Activated naive CD4-positive, alpha-beta T cell treated with anti-CD3 and anti-CD28 coated beads for 36 hours (primary cell): ENCODE data around the gene SBNO1. TPM values are rescaled to one million over a fixed set of nuclear protein-coding genes. Genes with fewer than 3 reads are reported as not detected.
"Not testable (repeated sequence)": the region's sequence is repeated elsewhere in the genome, so short reads cannot be mapped to it uniquely, and the experiment has no call there.

Experiments used
- CTCF ChIA-PET: fragments of 350-600 bp; sonication (Branson Sonifier 250); formaldehyde crosslinking; loops from one replicate; lab custom pipeline; 2021; ENCODE audit warnings: antibody characterized with exemption; lab: Charles Lee
- DNase-seq: peaks from one replicate; pipeline ENCODE4 v3.0.0-alpha.2; 2020
- H3K27ac Mint-ChIP-seq: one replicate; pipeline ENCODE4 v1.8.0; 2021; ENCODE audit warnings: mild to moderate bottlenecking, mixed read lengths
- H3K27me3 Mint-ChIP-seq: one replicate; pipeline ENCODE4 v1.8.0; 2021; ENCODE audit warnings: low read depth, mixed read lengths
- H3K36me3 Mint-ChIP-seq: one replicate; pipeline ENCODE4 v1.8.0; 2021; ENCODE audit warnings: low read depth, mixed read lengths
- H3K4me1 Mint-ChIP-seq: one replicate; pipeline ENCODE4 v1.8.0; 2021; ENCODE audit warnings: low read depth, mixed read lengths
- H3K4me3 Mint-ChIP-seq: one replicate; pipeline ENCODE4 v1.8.0; 2021; ENCODE audit warnings: mild to moderate bottlenecking, moderate library complexity, mixed read lengths
- H3K9me3 Mint-ChIP-seq: one replicate; pipeline ENCODE4 v1.8.0; 2021; ENCODE audit warnings: mixed read lengths
- intact Hi-C: fragments of 100-400 bp; cut with micrococcal nuclease; formaldehyde crosslinking; loops from one replicate; pipeline ENCODE4 v1.15.1; 2023
- total RNA-seq, 2 experiments: library from RNA; stranded (reverse); gene quantifications; one replicate each; pipeline ENCODE4 v1.2.3, GENCODE V29; 2021

SBNO1 gene
- total RNA-seq, 2 experiments from 2014 or later = 40.4 to 43.0 TPM

GRCh38 chr12:123387508-123388176 lies 23.0 kb upstream of the SBNO1 start:
- peaks cover 31% of the 10 kb centered on the region for H3K4me1 Mint-ChIP-seq
- peak overlapping the region; percentile 80 for H3K4me3 Mint-ChIP-seq
- CTCF ChIA-PET = interaction anchor here (1.0 kb wide), 1 partner anchor 37 kb away, joined by 4 read pairs; no protein-coding TSS in a partner anchor
- H3K9me3 Mint-ChIP-seq = no peaks in the 10 kb centered on the region
- intact Hi-C loops = loop anchor here (1.0 to 2.0 kb wide), 5 partner anchors 22 to 413 kb away; partner anchors contain the start of genes ATP6V0A2, OGFOD2 and TMED2
- peak overlapping the region; percentile 81 for H3K27ac Mint-ChIP-seq
- peak; percentile 10 for DNase-seq
- H3K27me3 Mint-ChIP-seq = no peaks in the 10 kb centered on the region
- peaks cover 24% of the 10 kb centered on the region for H3K36me3 Mint-ChIP-seq

GRCh38 chr12:123385536-123385935 lies 20.9 kb upstream of the SBNO1 start:
- H3K27ac Mint-ChIP-seq, H3K27me3 Mint-ChIP-seq, H3K36me3 Mint-ChIP-seq, H3K4me3 Mint-ChIP-seq, DNase-seq, H3K9me3 Mint-ChIP-seq, intact Hi-C loops: not testable (repeated sequence)
- CTCF ChIA-PET = interaction anchor here (0.6 to 1.4 kb wide), 2 partner anchors 108 to 236 kb away, joined by 3 read pairs; no protein-coding TSS in a partner anchor
- peaks cover 22% of the 10 kb centered on the region for H3K4me1 Mint-ChIP-seq

- peaks cover 17% of the 10 kb centered on the region for H3K4me1 Mint-ChIP-seq
- DNase-seq = no peak
- peak overlapping the region; percentile 56 for H3K27ac Mint-ChIP-seq
- CTCF ChIA-PET = interaction anchor here (1.0 to 1.4 kb wide), 2 partner anchors 107 to 370 kb away, joined by 3 read pairs; no protein-coding TSS in a partner anchor
- no peaks in the 10 kb centered on the region for H3K27me3 Mint-ChIP-seq
- peak overlapping the region; percentile 95 for H3K4me3 Mint-ChIP-seq
- no peaks in the 10 kb centered on the region for H3K9me3 Mint-ChIP-seq
- peaks cover 2% of the 10 kb centered on the region for H3K36me3 Mint-ChIP-seq
- intact Hi-C loops = loop anchor here (1.0 to 5.0 kb wide), 7 partner anchors 51 to 1532 kb away; partner anchors contain the start of genes CCDC92, CDK2AP1, DDX55 and RILPL2
Measured at GRCh38 chr12:123384994-123385376, 20.3 kb upstream of the SBNO1 start.

GRCh38 chr12:123384318-123384993 lies 19.8 kb upstream of the SBNO1 start:
- H3K9me3 Mint-ChIP-seq = no peaks in the 10 kb centered on the region
- intact Hi-C loops = loop anchor here (1.0 to 5.0 kb wide), 7 partner anchors 52 to 1533 kb away; partner anchors contain the start of genes CCDC92, CDK2AP1, DDX55 and RILPL2
- peak overlapping the region; percentile 59 for H3K27ac Mint-ChIP-seq
- H3K27me3 Mint-ChIP-seq = no peaks in the 10 kb centered on the region
- no peaks in the 10 kb centered on the region for H3K36me3 Mint-ChIP-seq
- CTCF ChIA-PET = interaction anchor here (0.8 to 1.2 kb wide), 5 partner anchors 19 to 370 kb away, joined by 3 to 9 read pairs (median 3); no protein-coding TSS in a partner anchor
- DNase-seq = no peak
- H3K4me1 Mint-ChIP-seq = peaks cover 15% of the 10 kb centered on the region
- H3K4me3 Mint-ChIP-seq = peak overlapping the region; percentile 95

GRCh38 chr12:123382684-123383083 lies 18.0 kb upstream of the SBNO1 start:
- Mint-ChIP-seq H3K27ac (peak overlapping the region; percentile 41), H3K36me3 (no peaks in the 10 kb centered on the region), H3K4me3 (peak overlapping the region; percentile 45), H3K27me3 (no peaks in the 10 kb centered on the region), H3K4me1 (peaks cover 7% of the 10 kb centered on the region), H3K9me3 (no peaks in the 10 kb centered on the region)
- intact Hi-C loops = loop anchor here (1.0 to 5.0 kb wide), 5 partner anchors 17 to 1535 kb away; partner anchors contain the start of genes CCDC92, DDX55, MPHOSPH9 and MTRFR
- CTCF ChIA-PET = interaction anchor here (1.7 kb wide), 1 partner anchor 91 kb away, joined by 5 read pairs; no protein-coding TSS in a partner anchor
- no peak for DNase-seq

- H3K27me3 Mint-ChIP-seq = no peaks in the 10 kb centered on the region
- CTCF ChIA-PET = no interaction called here
- H3K9me3 Mint-ChIP-seq = no peaks in the 10 kb centered on the region
- H3K36me3 Mint-ChIP-seq = no peaks in the 10 kb centered on the region
- DNase-seq = no peak
- no peak overlapping the region for H3K27ac Mint-ChIP-seq
- H3K4me3 Mint-ChIP-seq = no peak overlapping the region
- intact Hi-C loops = no loop called here
- H3K4me1 Mint-ChIP-seq = peaks cover 2% of the 10 kb centered on the region
Measured at GRCh38 chr12:123379391-123379790, 14.7 kb upstream of the SBNO1 start.

- H3K4me1 Mint-ChIP-seq, CTCF ChIA-PET, H3K27ac Mint-ChIP-seq, H3K36me3 Mint-ChIP-seq, H3K27me3 Mint-ChIP-seq, DNase-seq, H3K9me3 Mint-ChIP-seq, intact Hi-C loops, H3K4me3 Mint-ChIP-seq: not testable (repeated sequence)
Measured at GRCh38 chr12:123372415-123372814, 7.8 kb upstream of the SBNO1 start.

- DNase-seq, H3K27ac Mint-ChIP-seq, CTCF ChIA-PET, H3K4me1 Mint-ChIP-seq, H3K27me3 Mint-ChIP-seq, H3K9me3 Mint-ChIP-seq, H3K36me3 Mint-ChIP-seq, intact Hi-C loops, H3K4me3 Mint-ChIP-seq: not testable (repeated sequence)
Measured at GRCh38 chr12:123371667-123372368, 7.2 kb upstream of the SBNO1 start.

GRCh38 chr12:123369229-123369628 lies 4.6 kb upstream of the SBNO1 start:
- Mint-ChIP-seq H3K36me3 (peaks cover 1% of the 10 kb centered on the region), H3K4me1 (peaks cover 4% of the 10 kb centered on the region), H3K27me3 (no peaks in the 10 kb centered on the region), H3K27ac (no peak overlapping the region), H3K9me3 (no peaks in the 10 kb centered on the region), H3K4me3 (no peak overlapping the region)
- CTCF ChIA-PET = no interaction called here
- no peak for DNase-seq
- intact Hi-C loops = loop anchor here (5.0 to 10.0 kb wide), 3 partner anchors 494 to 1548 kb away; no protein-coding TSS in a partner anchor

DNA sequence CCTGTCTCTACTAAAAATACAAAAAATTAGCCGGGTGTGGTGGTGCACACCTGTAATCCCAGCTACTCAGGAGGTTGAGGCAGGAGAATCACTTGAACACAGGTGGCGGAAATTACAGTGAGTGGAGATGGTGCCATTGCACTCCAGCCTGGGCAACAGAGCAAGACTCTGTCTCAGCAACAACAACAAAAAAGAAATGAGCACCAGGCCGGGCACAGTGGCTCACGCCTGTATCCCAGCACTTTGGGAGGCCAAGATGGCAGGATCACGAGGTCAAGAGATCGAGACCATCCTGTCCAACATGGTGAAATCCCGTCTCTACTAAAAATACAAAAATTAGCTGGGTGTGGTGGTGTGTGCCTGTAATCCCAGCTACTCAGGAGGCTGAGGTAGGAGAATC lies 3.8 kb upstream of the SBNO1 start:
- H3K36me3 Mint-ChIP-seq, H3K4me1 Mint-ChIP-seq, H3K27me3 Mint-ChIP-seq, H3K27ac Mint-ChIP-seq, H3K9me3 Mint-ChIP-seq, DNase-seq, H3K4me3 Mint-ChIP-seq: not testable (repeated sequence)
- CTCF ChIA-PET = interaction anchor here (0.7 to 1.2 kb wide), 2 partner anchors 130 to 860 kb away, joined by 3 to 4 read pairs; no protein-coding TSS in a partner anchor
- intact Hi-C loops = loop anchor here (5.0 to 10.0 kb wide), 3 partner anchors 494 to 1549 kb away; no protein-coding TSS in a partner anchor

DNA sequence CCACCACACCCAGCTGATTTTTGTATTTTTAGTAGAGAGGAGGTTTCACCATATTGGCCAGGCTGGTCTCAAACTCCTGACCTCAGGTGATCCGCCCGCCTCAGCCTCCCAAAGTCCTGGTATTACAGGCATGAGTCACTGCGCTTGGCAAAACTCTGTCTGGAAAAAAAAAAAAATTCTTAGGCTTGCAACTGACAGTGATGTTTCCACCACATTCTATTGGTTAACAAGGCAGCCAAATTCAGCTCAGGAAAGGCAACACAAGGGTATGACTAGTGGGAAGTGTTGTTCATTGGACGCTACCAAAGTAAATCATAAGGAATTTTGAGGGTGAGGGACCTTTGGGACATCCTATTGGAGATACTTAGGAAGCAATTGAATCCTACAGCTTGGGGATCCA lies 2.9 kb upstream of the SBNO1 start:
- Mint-ChIP-seq H3K27me3 (no peaks in the 10 kb centered on the region), H3K36me3 (peaks cover 1% of the 10 kb centered on the region), H3K4me1 (peaks cover 13% of the 10 kb centered on the region), H3K9me3 (no peaks in the 10 kb centered on the region), H3K27ac (peak overlapping the region; percentile 41), H3K4me3 (no peak overlapping the region)
- intact Hi-C loops = loop anchor here (5.0 to 10.0 kb wide), 3 partner anchors 493 to 1550 kb away; no protein-coding TSS in a partner anchor
- CTCF ChIA-PET = interaction anchor here (0.6 to 1.2 kb wide), 6 partner anchors 41 to 604 kb away, joined by 3 to 7 read pairs (median 4); no protein-coding TSS in a partner anchor
- DNase-seq = no peak
